ENCODE data around the gene ZFP36L1. TPM values are rescaled to one million over a fixed set of nuclear protein-coding genes. Genes with fewer than 3 reads are reported as not detected.
A peak's percentile ranks its signal among the peaks of the same experiment; 100 is the strongest.

Gene ZFP36L1
- total RNA-seq (2021) (69.5 and 77.1 TPM in 2 replicates), Bru-seq, nascent RNA (percentile 96 among the genes with signal in this experiment), BruChase-seq, experiment 1, labeled RNA remaining after a 2-hour chase (percentile 98 among the genes with signal in this experiment), BruChase-seq, experiment 2, labeled RNA remaining after a 6-hour chase (percentile 91 among the genes with signal in this experiment)
- long read RNA-seq, transcript ZFP36L1-202 (2 exons, 3,190 nt), result major isoform, 32 of 75 reads
- long read RNA-seq, partial matches to known transcripts, result 1 of 75 reads
- long read RNA-seq, other reads (novel, unspliced or antisense), result 42 of 75 reads

GRCh38 chr14:68792979-68793733 lies at the start of gene ZFP36L1:
ZFP36L1 (minus strand) TSS chr14:68793067; CDS start chr14:68792938, 129 bp downstream.
- Histone ChIP-seq H3K9me3 (ENCODE audit: low read depth, low read length, poor library complexity, severe bottlenecking) (no peaks in the 10 kb centered on the region), H3K27ac (ENCODE audit: low read depth, low read length, poor library complexity, severe bottlenecking) (peak within 1 kb of the TSS; percentile 97), H3K36me3 (ENCODE audit: insufficient read depth, low read length, poor library complexity, severe bottlenecking) (peaks cover 19% of the 10 kb centered on the region), H3K4me1 (ENCODE audit: insufficient read depth, low read length, poor library complexity, severe bottlenecking) (peaks cover 36% of the 10 kb centered on the region), H3K27me3 (replicated peaks; ENCODE audit: insufficient read depth, low read depth, low read length, poor library complexity) (no peaks in the 10 kb centered on the region), H3K4me3 (ENCODE audit: low read depth, low read length, poor library complexity, severe bottlenecking) (peak within 1 kb of the TSS; percentile 74)
- DNase-seq (ENCODE audit: low spot score), result peak; percentile 96
- ChIA-PET CTCF (interaction anchor here (0.7 to 1.0 kb wide), 3 partner anchors 32 to 705 kb away, joined by 3 to 8 read pairs (median 4); no protein-coding TSS in a partner anchor), POLR2A (ENCODE audit: low non-redundant PET) (interaction anchor here (0.6 to 1.1 kb wide), 13 partner anchors 32 to 639 kb away, joined by 3 to 16 read pairs (median 4); no protein-coding TSS in a partner anchor)
- intact Hi-C loops (cut with micrococcal nuclease; ENCODE audit: unreplicated experiment), result loop anchor here (5.0 to 10.0 kb wide), 2 partner anchors 111 to 418 kb away; no protein-coding TSS in a partner anchor
- TF ChIP-seq EZH2 (IDR thresholded peaks at IDR 0.05; ENCODE audit: borderline replicate concordance, low read depth, low read length, poor library complexity, severe bottlenecking) (no peak), CTCF (conservative IDR thresholded peaks at IDR 0.05; ENCODE audit: low read depth, low read length) (no peak)
- no TSS peak for BruUV-seq (replicated peaks)

GRCh38 chr14:68842298-68842697 lies 49.4 kb upstream of the ZFP36L1 start:
- DNase-seq (ENCODE audit: low spot score), result no peak

More at GRCh38 chr14:68842298-68842697, 49.4 kb upstream of the ZFP36L1 start:
- ChIA-PET POLR2A (ENCODE audit: low non-redundant PET) (interaction anchor here (0.5 kb wide), 1 partner anchor 251 kb away, joined by 3 read pairs; no protein-coding TSS in a partner anchor), CTCF (no interaction called here)
- Histone ChIP-seq H3K4me1 (ENCODE audit: insufficient read depth, low read length, poor library complexity, severe bottlenecking) (no peaks in the 10 kb centered on the region), H3K27me3 (replicated peaks; ENCODE audit: insufficient read depth, low read depth, low read length, poor library complexity) (no peaks in the 10 kb centered on the region), H3K27ac (ENCODE audit: low read depth, low read length, poor library complexity, severe bottlenecking) (no peak overlapping the region), H3K4me3 (ENCODE audit: low read depth, low read length, poor library complexity, severe bottlenecking) (no peak overlapping the region), H3K9me3 (ENCODE audit: low read depth, low read length, poor library complexity, severe bottlenecking) (no peaks in the 10 kb centered on the region), H3K36me3 (ENCODE audit: insufficient read depth, low read length, poor library complexity, severe bottlenecking) (no peaks in the 10 kb centered on the region)
- BruUV-seq (replicated peaks), result no TSS peak
- intact Hi-C loops (cut with micrococcal nuclease; ENCODE audit: unreplicated experiment), result loop anchor here (5.0 kb wide), 1 partner anchor 910 kb away; no protein-coding TSS in a partner anchor
- TF ChIP-seq CTCF (conservative IDR thresholded peaks at IDR 0.05; ENCODE audit: low read depth, low read length), result no peak
- TF ChIP-seq EZH2 (IDR thresholded peaks at IDR 0.05; ENCODE audit: borderline replicate concordance, low read depth, low read length, poor library complexity, severe bottlenecking), result no peak
